ENCODE data around the gene NTRK3.

GRCh38 chr15:88132499-88132898 lies 124.0 kb downstream of the NTRK3 start:
- TF ChIP-seq POLR2A (IDR thresholded peaks at IDR 0.05; ENCODE audit: low read length) (no peak), GATA1 (IDR thresholded peaks at IDR 0.05; ENCODE audit: low read depth, low read length) (no peak)

Measured in erythroblast (primary cell).